CD4-positive, alpha-beta T cell (primary cell): ENCODE results near the gene AOC3. TPM values are rescaled to one million over a fixed set of nuclear protein-coding genes. Genes with fewer than 3 reads are reported as not detected.
"Not testable (repeated sequence)": the region's sequence is repeated elsewhere in the genome, so short reads cannot be mapped to it uniquely, and the experiment has no call there.

Experiments used
- ATAC-seq: fragments of 200-7000 bp; cut with Tn5 transposase; one replicate; pipeline ENCODE4 v1.10.0; 2022; ENCODE audit warnings: mild to moderate bottlenecking; ENCODE audit not compliant: poor library complexity
- CTCF ChIA-PET: fragments of 350-600 bp; sonication (Branson Sonifier 250); formaldehyde crosslinking; loops from one replicate; lab custom pipeline; 2021; ENCODE audit warnings: antibody characterized with exemption, inconsistent platforms; lab: Charles Lee
- POLR2A ChIA-PET: fragments of 350-600 bp; sonication (Branson Sonifier 250); formaldehyde crosslinking; loops from one replicate; lab custom pipeline; 2021; ENCODE audit warnings: antibody characterized with exemption, inconsistent platforms; lab: Charles Lee
- DNase-seq, 14 experiments: peaks; one replicate each; pipeline ENCODE4 v3.0.0-alpha.2; 2013 to 2020; ENCODE audit warnings: mixed read lengths in 2 of 14
- H3K27ac ChIP-seq, 2 donors: one replicate each; pipeline versions ENCODE4 v1.5.1 to v1.7.0; 2013; ENCODE audit warnings: low read length in 2 of 2, low read depth in 1 of 2, mild to moderate bottlenecking in 1 of 2
- H3K27me3 ChIP-seq, 2 experiments: 1 replicate in 1 of 2; 2 replicates in 1 of 2; pipeline versions ENCODE4 v1.6.1 to v1.7.0; 2013; ENCODE audit warnings: low read length in 2 of 2, control low read depth in 1 of 2, mild to moderate bottlenecking in 1 of 2, moderate library complexity in 1 of 2; ENCODE audit not compliant: insufficient read depth in 2 of 2, control insufficient read depth in 1 of 2
- H3K36me3 ChIP-seq: one replicate; pipeline ENCODE4 v1.6.1; 2013; ENCODE audit warnings: low read length, control low read depth; ENCODE audit not compliant: insufficient read depth
- H3K4me1 ChIP-seq: one replicate; pipeline ENCODE4 v1.6.1; 2013; ENCODE audit warnings: low read length, control low read depth; ENCODE audit not compliant: insufficient read depth
- H3K4me3 ChIP-seq: one replicate; pipeline ENCODE4 v1.5.1; 2013; ENCODE audit warnings: mild to moderate bottlenecking, low read length, moderate library complexity
- H3K9me3 ChIP-seq, 2 experiments: 1 replicate in 1 of 2; 2 replicates in 1 of 2; pipeline versions ENCODE4 v1.6.1 to v1.7.0; 2013; ENCODE audit warnings: low read length in 2 of 2, mild to moderate bottlenecking in 2 of 2, control low read depth in 1 of 2, moderate library complexity in 1 of 2; ENCODE audit not compliant: control insufficient read depth in 1 of 2, insufficient read depth in 1 of 2
- H3K27ac Mint-ChIP-seq: one replicate; pipeline ENCODE4 v1.8.0; 2020; ENCODE audit warnings: mixed read lengths
- H3K27me3 Mint-ChIP-seq: one replicate; pipeline ENCODE4 v1.8.0; 2021; ENCODE audit warnings: mixed read lengths
- H3K36me3 Mint-ChIP-seq: one replicate; pipeline ENCODE4 v1.8.0; 2021; ENCODE audit warnings: low read depth, mixed read lengths
- H3K4me1 Mint-ChIP-seq: one replicate; pipeline ENCODE4 v1.8.0; 2021; ENCODE audit warnings: low read depth, mixed read lengths
- H3K4me3 Mint-ChIP-seq: one replicate; pipeline ENCODE4 v1.8.0; 2020; ENCODE audit warnings: mild to moderate bottlenecking, mixed read lengths
- H3K9me3 Mint-ChIP-seq: one replicate; pipeline ENCODE4 v1.8.0; 2020; ENCODE audit warnings: mixed read lengths
- CTCF ChIP-seq: fragments of 200-600 bp; IDR thresholded peaks from one replicate; pipeline ENCODE4 v1.8.0; 2022; ENCODE audit warnings: antibody characterized with exemption, mild to moderate bottlenecking
- intact Hi-C, 2 experiments: fragments of 100-400 bp; cut with DNase I in 1 of 2; cut with micrococcal nuclease in 1 of 2; formaldehyde crosslinking; loops; one replicate each; pipeline versions ENCODE4 v1.15.1 to v1.9.0; 2023 to 2025; cut with DNase I, micrococcal nuclease
- total RNA-seq, 174 experiments: library from RNA in 2 of 174; stranded (reverse) in 2 of 174; gene quantifications; one replicate each; pipeline ENCODE4 v1.2.3 and lab custom pipeline; 2021 to 2026

The AOC3 gene
- total RNA-seq, 2 experiments from 2014 or later = 0.78 to 1.0 TPM

DNA sequence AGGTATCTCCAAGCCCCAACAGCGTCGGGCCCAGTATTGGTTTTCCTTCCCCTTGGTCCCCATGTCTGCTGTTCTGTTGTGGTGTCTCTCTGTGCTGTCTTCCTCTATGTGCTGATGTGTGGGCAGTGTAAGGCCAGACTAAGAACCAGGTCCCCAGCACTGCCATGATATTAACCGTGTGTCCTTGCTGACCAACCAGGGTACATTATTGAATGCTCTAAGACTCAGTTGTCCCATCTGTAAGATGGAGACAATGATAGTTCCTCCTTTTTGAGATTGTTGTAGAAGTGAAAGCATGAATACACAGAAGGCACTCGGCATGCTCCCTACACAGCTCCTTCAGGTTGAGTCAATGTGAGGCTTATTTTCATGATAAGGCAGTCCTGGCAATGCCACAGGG is 20.6 kb downstream of the AOC3 start:
- ChIA-PET POLR2A (no interaction called here), CTCF (no interaction called here)
- Histone ChIP-seq H3K27ac (no peak overlapping the region), H3K4me1 (no peaks in the 10 kb centered on the region), H3K9me3 (no peaks in the 10 kb centered on the region), H3K27me3 (peaks cover 5 to 13% of the 10 kb centered on the region in 2 experiments), H3K36me3 (no peaks in the 10 kb centered on the region), H3K4me3 (no peak overlapping the region)
- H3K4me1 Mint-ChIP-seq = no peaks in the 10 kb centered on the region
- H3K27me3 Mint-ChIP-seq = peaks cover 24% of the 10 kb centered on the region
- H3K27ac Mint-ChIP-seq = no peak overlapping the region
- no peak overlapping the region for H3K4me3 Mint-ChIP-seq
- intact Hi-C loops = no loop called here
- H3K36me3 Mint-ChIP-seq = no peaks in the 10 kb centered on the region
- peaks cover 2% of the 10 kb centered on the region for H3K9me3 Mint-ChIP-seq
- TF ChIP-seq CTCF = no peak
- ATAC-seq = no peak
- no peak for DNase-seq

GRCh38 chr17:42872251-42872965 is 21.4 kb downstream of the AOC3 start:
- H3K4me1 Mint-ChIP-seq = no peaks in the 10 kb centered on the region
- H3K27me3 ChIP-seq = peaks cover 5 to 13% of the 10 kb centered on the region in 2 experiments
- intact Hi-C loops = no loop called here
- H3K9me3 Mint-ChIP-seq = peaks cover 2% of the 10 kb centered on the region
- H3K9me3 ChIP-seq = no peaks in the 10 kb centered on the region
- DNase-seq (no peak), ATAC-seq (no peak)
- no peak overlapping the region for H3K4me3 Mint-ChIP-seq
- no peak for TF ChIP-seq CTCF
- peaks cover 29% of the 10 kb centered on the region for H3K27me3 Mint-ChIP-seq
- no peaks in the 10 kb centered on the region for H3K4me1 ChIP-seq
- H3K36me3 Mint-ChIP-seq = no peaks in the 10 kb centered on the region
- ChIA-PET CTCF (no interaction called here), POLR2A (no interaction called here)
- H3K4me3 ChIP-seq = no peak overlapping the region
- H3K36me3 ChIP-seq = no peaks in the 10 kb centered on the region
- no peak overlapping the region for H3K27ac ChIP-seq
- no peak overlapping the region for H3K27ac Mint-ChIP-seq

DNA sequence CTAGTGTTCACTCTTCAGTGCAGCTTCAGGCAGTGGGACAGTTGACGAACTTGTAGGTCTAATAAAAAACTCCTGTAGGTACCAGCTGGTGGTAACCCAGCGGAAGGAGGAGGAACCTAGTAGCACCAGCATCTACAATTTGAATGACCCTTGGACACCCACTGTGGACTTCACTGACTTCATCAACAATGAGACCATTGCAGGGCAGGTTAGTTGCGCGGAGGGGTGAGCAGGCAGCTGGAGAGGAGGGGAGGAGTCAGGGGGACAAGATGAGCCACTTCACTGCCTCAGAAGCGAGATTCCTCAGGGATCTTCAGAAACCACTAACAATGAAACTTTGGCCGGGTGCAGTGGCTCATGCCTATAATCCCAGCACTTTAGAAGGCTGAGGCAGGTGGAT is 22.3 kb downstream of the AOC3 start:
- Histone ChIP-seq H3K36me3 (no peaks in the 10 kb centered on the region), H3K27ac (no peak overlapping the region), H3K9me3 (no peaks in the 10 kb centered on the region), H3K27me3 (peaks cover 5 to 13% of the 10 kb centered on the region in 2 experiments), H3K4me3 (no peak overlapping the region), H3K4me1 (no peaks in the 10 kb centered on the region)
- intact Hi-C loops = no loop called here
- CTCF ChIA-PET = no interaction called here
- POLR2A ChIA-PET = no interaction called here
- Mint-ChIP-seq H3K27me3 (peaks cover 35% of the 10 kb centered on the region), H3K4me3 (no peak overlapping the region), H3K36me3 (no peaks in the 10 kb centered on the region), H3K4me1 (no peaks in the 10 kb centered on the region), H3K27ac (no peak overlapping the region), H3K9me3 (peaks cover 2% of the 10 kb centered on the region)
- ATAC-seq (no peak), DNase-seq (no peak)
- no peak for TF ChIP-seq CTCF

- H3K9me3 ChIP-seq, ATAC-seq, intact Hi-C loops, H3K9me3 Mint-ChIP-seq, CTCF ChIA-PET, POLR2A ChIA-PET, H3K4me1 ChIP-seq, H3K4me3 ChIP-seq, H3K36me3 ChIP-seq, H3K4me1 Mint-ChIP-seq, DNase-seq, H3K27ac Mint-ChIP-seq, H3K27ac ChIP-seq, H3K4me3 Mint-ChIP-seq, H3K36me3 Mint-ChIP-seq: not testable (repeated sequence)
- peaks cover 34% of the 10 kb centered on the region for H3K27me3 Mint-ChIP-seq
- peaks cover 0 to 10% of the 10 kb centered on the region in 2 experiments for H3K27me3 ChIP-seq
Observed at GRCh38 chr17:42873932-42874695, 23.1 kb downstream of the AOC3 start.
